AG10803 (cell line): ENCODE measurements around the gene SERPINA9.

Source experiments
- DNase-seq: peaks from one replicate; pipeline ENCODE4 v3.0.0; 2010; ENCODE audit warnings: low read depth
- H3K4me3 ChIP-seq: 2 replicates; pipeline ENCODE4 v1.5.1; 2011; ENCODE audit warnings: mild to moderate bottlenecking, low read length, control low read depth
- TF ChIP-seq, protein P1 (sequence below): conservative IDR thresholded peaks from 2 replicates; pipeline ENCODE4 v1.5.1; 2011; ENCODE audit warnings: mild to moderate bottlenecking, low read length, control low read depth, inconsistent platforms

SERPINA9 gene

DNA sequence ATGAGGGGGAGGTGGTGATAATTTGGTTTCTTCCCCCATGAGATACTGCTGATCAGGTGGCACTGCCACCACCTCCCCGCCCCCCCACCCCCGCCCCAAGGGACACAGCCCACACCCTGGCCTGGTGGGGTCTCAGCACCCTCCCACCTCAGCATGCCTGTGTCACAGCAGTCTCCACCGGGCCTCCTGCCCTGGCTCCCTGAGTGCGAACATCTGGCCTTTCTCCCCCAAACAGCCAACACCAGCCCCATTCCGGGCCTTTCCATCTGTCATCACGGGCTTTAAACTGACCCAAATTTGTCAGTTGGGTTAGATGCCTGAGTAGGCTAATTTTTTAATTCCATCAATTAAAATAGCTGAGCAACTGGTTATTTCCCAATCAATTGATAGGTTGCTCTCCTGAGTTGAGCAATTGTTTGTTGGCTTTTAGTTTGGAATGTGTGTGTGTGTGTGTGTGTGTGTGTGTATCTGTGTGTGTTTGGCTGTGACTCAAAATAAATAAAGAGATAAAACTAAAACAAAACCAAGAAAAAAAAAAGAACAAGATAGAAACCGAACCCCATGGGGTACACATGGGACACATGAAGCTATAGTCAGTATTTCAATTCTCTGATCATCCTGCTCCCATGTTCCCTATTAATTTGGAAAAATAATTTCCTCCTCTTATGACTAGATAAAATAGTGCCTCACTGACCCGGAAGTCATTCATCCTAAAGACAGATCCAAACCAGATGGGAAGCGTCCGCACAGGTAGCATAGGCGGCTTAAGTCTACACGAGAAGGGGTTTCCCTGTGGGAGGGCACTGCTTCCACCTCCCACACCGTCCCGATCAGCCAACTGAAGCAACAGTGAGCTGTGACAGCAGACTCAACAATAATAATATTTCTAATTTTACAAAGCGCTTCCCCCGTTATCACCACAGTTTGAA lies 25.9 kb upstream of the SERPINA9 start:
- TF ChIP-seq, protein P1, sequence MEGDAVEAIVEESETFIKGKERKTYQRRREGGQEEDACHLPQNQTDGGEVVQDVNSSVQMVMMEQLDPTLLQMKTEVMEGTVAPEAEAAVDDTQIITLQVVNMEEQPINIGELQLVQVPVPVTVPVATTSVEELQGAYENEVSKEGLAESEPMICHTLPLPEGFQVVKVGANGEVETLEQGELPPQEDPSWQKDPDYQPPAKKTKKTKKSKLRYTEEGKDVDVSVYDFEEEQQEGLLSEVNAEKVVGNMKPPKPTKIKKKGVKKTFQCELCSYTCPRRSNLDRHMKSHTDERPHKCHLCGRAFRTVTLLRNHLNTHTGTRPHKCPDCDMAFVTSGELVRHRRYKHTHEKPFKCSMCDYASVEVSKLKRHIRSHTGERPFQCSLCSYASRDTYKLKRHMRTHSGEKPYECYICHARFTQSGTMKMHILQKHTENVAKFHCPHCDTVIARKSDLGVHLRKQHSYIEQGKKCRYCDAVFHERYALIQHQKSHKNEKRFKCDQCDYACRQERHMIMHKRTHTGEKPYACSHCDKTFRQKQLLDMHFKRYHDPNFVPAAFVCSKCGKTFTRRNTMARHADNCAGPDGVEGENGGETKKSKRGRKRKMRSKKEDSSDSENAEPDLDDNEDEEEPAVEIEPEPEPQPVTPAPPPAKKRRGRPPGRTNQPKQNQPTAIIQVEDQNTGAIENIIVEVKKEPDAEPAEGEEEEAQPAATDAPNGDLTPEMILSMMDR, result no peak
- DNase-seq, result peak; percentile 14

DNA sequence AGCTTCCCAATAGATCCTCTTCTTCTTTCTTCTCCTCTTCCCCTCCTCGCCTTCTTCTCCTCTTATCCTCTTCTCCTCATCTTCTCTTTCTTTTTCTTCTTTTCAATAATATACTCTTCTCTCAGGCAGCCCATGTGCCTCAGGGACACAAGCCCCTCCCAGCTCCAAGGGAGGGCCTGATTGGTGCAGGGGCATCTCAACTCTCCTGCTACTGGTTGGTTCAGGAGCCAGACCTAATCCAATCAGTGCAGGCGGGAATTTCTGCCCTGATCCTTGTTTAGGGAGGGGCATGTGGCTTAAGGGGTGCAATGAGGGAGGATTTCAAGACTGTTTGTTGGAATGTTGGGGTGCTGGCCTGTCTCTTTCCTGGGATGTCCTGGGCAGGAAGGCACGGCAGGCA lies 24.3 kb upstream of the SERPINA9 start:
- no peak overlapping the region for H3K4me3 ChIP-seq
- TF ChIP-seq, protein P1, result no peak
- no peak for DNase-seq

More for the DNA sequence above, 25.9 kb upstream of the SERPINA9 start:
- H3K4me3 ChIP-seq, result no peak overlapping the region

- no peak overlapping the region for H3K4me3 ChIP-seq
- DNase-seq, result no peak
- TF ChIP-seq, protein P1, result no peak
Observed at GRCh38 chr14:94499673-94500072, 23.7 kb upstream of the SERPINA9 start.

DNA sequence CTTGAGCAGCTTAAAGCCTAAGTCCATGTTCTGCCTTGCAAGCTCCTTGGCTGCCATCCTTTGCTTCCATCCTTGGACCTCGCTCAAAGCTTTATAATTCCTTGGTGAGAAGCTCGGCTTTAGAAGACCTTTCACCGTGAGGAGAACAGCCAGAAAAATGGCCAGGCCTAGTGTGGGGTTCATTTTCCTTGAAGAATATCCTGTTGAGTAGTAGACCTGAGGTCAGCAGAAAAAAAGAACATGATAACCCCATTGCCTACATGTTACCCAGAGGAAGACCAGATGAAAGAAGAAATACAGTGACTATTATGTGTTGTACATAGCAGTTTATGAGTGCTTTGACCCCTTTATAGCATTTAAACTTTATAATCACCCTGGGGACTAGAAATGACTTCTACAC lies 22.2 kb upstream of the SERPINA9 start:
- TF ChIP-seq, protein P1, result no peak
- no peak overlapping the region for H3K4me3 ChIP-seq
- no peak for DNase-seq

- TF ChIP-seq, protein P1, result no peak
- DNase-seq, result no peak
- H3K4me3 ChIP-seq, result no peak overlapping the region
Observed at GRCh38 chr14:94494085-94494484, 18.1 kb upstream of the SERPINA9 start.

DNA sequence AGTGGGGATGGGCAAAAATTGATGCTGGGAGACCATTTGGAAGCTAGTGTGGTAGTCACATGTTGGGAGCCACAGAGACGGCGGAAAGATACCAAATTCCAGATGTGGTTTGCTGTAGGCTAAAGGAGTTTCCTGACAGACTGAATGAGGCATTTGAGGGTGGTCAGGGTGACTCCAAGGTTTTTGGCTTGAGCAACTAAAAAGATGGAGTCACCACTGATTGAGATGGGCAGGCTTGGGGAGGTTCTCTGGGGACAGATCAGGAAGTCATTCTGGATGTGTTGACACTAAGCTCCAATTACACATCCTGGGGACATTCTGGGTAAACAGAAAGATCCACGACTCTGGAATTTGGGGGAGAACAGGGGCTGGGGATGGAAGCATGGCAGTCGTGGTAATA lies 15.5 kb upstream of the SERPINA9 start:
- no peak overlapping the region for H3K4me3 ChIP-seq
- DNase-seq, result no peak
- TF ChIP-seq, protein P1, result no peak

- TF ChIP-seq, protein P1, result no peak
- no peak overlapping the region for H3K4me3 ChIP-seq
- no peak for DNase-seq
Observed at GRCh38 chr14:94489336-94489735, 13.3 kb upstream of the SERPINA9 start.
